GM12873 (cell line): ENCODE results near the gene DENND1A.

Source experiments
- CTCF ChIP-seq: IDR thresholded peaks from 2 replicates; pipeline ENCODE4 v1.5.1; 2012; ENCODE audit warnings: low read depth, mild to moderate bottlenecking, moderate library complexity, low read length, control low read depth; ENCODE audit not compliant: insufficient read depth; ENCODE audit errors: missing control alignments

The DENND1A gene

GRCh38 chr9:123514766-123515165, 415.2 kb downstream of the DENND1A start:
- no peak for TF ChIP-seq CTCF

- TF ChIP-seq CTCF: no peak
Observed at GRCh38 chr9:123513554-123513953, 416.4 kb downstream of the DENND1A start.

- no peak for TF ChIP-seq CTCF
Observed at GRCh38 chr9:123511326-123512277, 418.3 kb downstream of the DENND1A start.

GRCh38 chr9:123509646-123510045, 420.3 kb downstream of the DENND1A start:
- TF ChIP-seq CTCF: no peak

- no peak for TF ChIP-seq CTCF
Observed at GRCh38 chr9:123508048-123508447, 421.9 kb downstream of the DENND1A start.

GRCh38 chr9:123505496-123505895, 424.4 kb downstream of the DENND1A start:
- no peak for TF ChIP-seq CTCF

GRCh38 chr9:123500336-123500735, 429.6 kb downstream of the DENND1A start:
- TF ChIP-seq CTCF: no peak
